HEK293 (cell line): Measurements from ENCODE around the gene SWI5.
A peak's percentile ranks its signal among the peaks of the same experiment; 100 is the strongest.

Experiments used
- HOXD13 ChIP-seq: sonication (generic); formaldehyde crosslinking; IDR thresholded peaks from 2 replicates; pipeline ENCODE4 v1.8.0; 2022; ENCODE audit warnings: missing genetic modification reagents, borderline replicate concordance
- SP3 ChIP-seq: fragments of 450-650 bp; formaldehyde crosslinking; IDR thresholded peaks from 2 replicates; pipeline ENCODE4 v1.5.1; 2016; ENCODE audit warnings: missing biosample characterization, missing genetic modification characterization
- TCF7L2 ChIP-seq: IDR thresholded peaks from 2 replicates; pipeline ENCODE4 v1.6.1; 2011; ENCODE audit warnings: low read depth, mild to moderate bottlenecking, inconsistent platforms, low read length, moderate library complexity, borderline replicate concordance
- YY1 ChIP-seq: fragments of 450-650 bp; formaldehyde crosslinking; IDR thresholded peaks from 2 replicates; pipeline ENCODE4 v1.5.1; 2018; ENCODE audit warnings: missing biosample characterization, missing genetic modification characterization
- ZBTB21 ChIP-seq: fragments of 450-650 bp; formaldehyde crosslinking; IDR thresholded peaks from 2 replicates; pipeline ENCODE4 v1.5.1; 2017; ENCODE audit warnings: missing biosample characterization, missing genetic modification characterization
- ZFHX2 ChIP-seq: fragments of 450-650 bp; formaldehyde crosslinking; conservative IDR thresholded peaks from 2 replicates; pipeline ENCODE4 v1.5.1; 2016; ENCODE audit warnings: missing biosample characterization, missing genetic modification characterization
- ZFP3 ChIP-seq: fragments of 450-650 bp; formaldehyde crosslinking; IDR thresholded peaks from 2 replicates; pipeline ENCODE4 v1.5.1; 2016; ENCODE audit warnings: low read depth, missing biosample characterization, missing genetic modification characterization
- ZIC2 ChIP-seq: fragments of 450-650 bp; formaldehyde crosslinking; IDR thresholded peaks from 2 replicates; pipeline ENCODE4 v1.5.1; 2016; ENCODE audit warnings: missing biosample characterization, missing genetic modification characterization
- ZNF121 ChIP-seq: fragments of 450-650 bp; formaldehyde crosslinking; IDR thresholded peaks from 2 replicates; pipeline ENCODE4 v1.5.1; 2016; ENCODE audit warnings: missing biosample characterization, missing genetic modification characterization
- ZNF146 ChIP-seq: fragments of 450-650 bp; formaldehyde crosslinking; IDR thresholded peaks from 2 replicates; pipeline ENCODE4 v1.5.1; 2016; ENCODE audit warnings: missing biosample characterization, missing genetic modification characterization
- ZNF266 ChIP-seq: fragments of 450-650 bp; formaldehyde crosslinking; IDR thresholded peaks from 2 replicates; pipeline ENCODE4 v1.5.1; 2016; ENCODE audit warnings: missing biosample characterization, missing genetic modification characterization, low read depth
- ZNF311 ChIP-seq: fragments of 450-650 bp; formaldehyde crosslinking; IDR thresholded peaks from 2 replicates; pipeline ENCODE4 v1.5.1; 2017; ENCODE audit warnings: missing biosample characterization, missing genetic modification characterization, borderline replicate concordance
- ZNF501 ChIP-seq: fragments of 450-650 bp; formaldehyde crosslinking; IDR thresholded peaks from 2 replicates; pipeline ENCODE4 v1.5.1; 2016; ENCODE audit warnings: missing biosample characterization, missing genetic modification characterization
- ZNF555 ChIP-seq: fragments of 450-650 bp; formaldehyde crosslinking; conservative IDR thresholded peaks from 2 replicates; pipeline ENCODE4 v1.5.1; 2017; ENCODE audit warnings: missing biosample characterization, mild to moderate bottlenecking, missing genetic modification characterization, inconsistent platforms
- ZNF558 ChIP-seq: fragments of 450-650 bp; formaldehyde crosslinking; IDR thresholded peaks from 2 replicates; pipeline ENCODE4 v1.5.1; 2016; ENCODE audit warnings: missing biosample characterization, missing genetic modification characterization
- ZNF600 ChIP-seq: fragments of 450-650 bp; formaldehyde crosslinking; IDR thresholded peaks from 2 replicates; pipeline ENCODE4 v1.5.1; 2016; ENCODE audit warnings: missing biosample characterization, missing genetic modification characterization
- ZNF623 ChIP-seq: fragments of 450-650 bp; formaldehyde crosslinking; IDR thresholded peaks from 2 replicates; pipeline ENCODE4 v1.5.1; 2016; ENCODE audit warnings: missing biosample characterization, missing genetic modification characterization
- ZNF664 ChIP-seq: fragments of 450-650 bp; formaldehyde crosslinking; IDR thresholded peaks from 2 replicates; pipeline ENCODE4 v1.5.1; 2016; ENCODE audit warnings: missing biosample characterization, missing genetic modification characterization
- ZNF747 ChIP-seq: fragments of 450-650 bp; formaldehyde crosslinking; IDR thresholded peaks from 2 replicates; pipeline ENCODE4 v1.5.1; 2016; ENCODE audit warnings: missing biosample characterization, missing genetic modification characterization
- ZNF843 ChIP-seq: fragments of 450-650 bp; formaldehyde crosslinking; IDR thresholded peaks from 2 replicates; pipeline ENCODE4 v1.5.1; 2016; ENCODE audit warnings: missing biosample characterization, missing genetic modification characterization
- ZSCAN23 ChIP-seq: fragments of 450-650 bp; formaldehyde crosslinking; IDR thresholded peaks from 2 replicates; pipeline ENCODE4 v1.5.1; 2016; ENCODE audit warnings: missing biosample characterization, missing genetic modification characterization
- TF ChIP-seq, protein P1 (sequence below): fragments of 450-650 bp; formaldehyde crosslinking; conservative IDR thresholded peaks from 2 replicates; pipeline ENCODE4 v1.5.1; 2016; ENCODE audit warnings: low read depth, missing biosample characterization, missing genetic modification characterization
- TF ChIP-seq, protein P2 (sequence below): fragments of 450-650 bp; formaldehyde crosslinking; conservative IDR thresholded peaks from 2 replicates; pipeline ENCODE4 v1.5.1; 2016; ENCODE audit warnings: low read depth, missing biosample characterization, missing genetic modification characterization
- TF ChIP-seq, protein P3 (sequence below): fragments of 450-650 bp; formaldehyde crosslinking; IDR thresholded peaks from 2 replicates; pipeline ENCODE4 v1.5.1; 2016; ENCODE audit warnings: missing biosample characterization, missing genetic modification characterization
- TF ChIP-seq, protein P4 (sequence below): fragments of 450-650 bp; formaldehyde crosslinking; IDR thresholded peaks from 2 replicates; pipeline ENCODE4 v1.5.1; 2017; ENCODE audit warnings: missing biosample characterization, missing genetic modification characterization
- TF ChIP-seq, protein P5 (sequence below): fragments of 450-650 bp; formaldehyde crosslinking; optimal IDR thresholded peaks from 2 replicates; pipeline ENCODE3; 2016; ENCODE audit warnings: missing biosample characterization, mild to moderate bottlenecking, missing genetic modification characterization

Gene SWI5

DNA sequence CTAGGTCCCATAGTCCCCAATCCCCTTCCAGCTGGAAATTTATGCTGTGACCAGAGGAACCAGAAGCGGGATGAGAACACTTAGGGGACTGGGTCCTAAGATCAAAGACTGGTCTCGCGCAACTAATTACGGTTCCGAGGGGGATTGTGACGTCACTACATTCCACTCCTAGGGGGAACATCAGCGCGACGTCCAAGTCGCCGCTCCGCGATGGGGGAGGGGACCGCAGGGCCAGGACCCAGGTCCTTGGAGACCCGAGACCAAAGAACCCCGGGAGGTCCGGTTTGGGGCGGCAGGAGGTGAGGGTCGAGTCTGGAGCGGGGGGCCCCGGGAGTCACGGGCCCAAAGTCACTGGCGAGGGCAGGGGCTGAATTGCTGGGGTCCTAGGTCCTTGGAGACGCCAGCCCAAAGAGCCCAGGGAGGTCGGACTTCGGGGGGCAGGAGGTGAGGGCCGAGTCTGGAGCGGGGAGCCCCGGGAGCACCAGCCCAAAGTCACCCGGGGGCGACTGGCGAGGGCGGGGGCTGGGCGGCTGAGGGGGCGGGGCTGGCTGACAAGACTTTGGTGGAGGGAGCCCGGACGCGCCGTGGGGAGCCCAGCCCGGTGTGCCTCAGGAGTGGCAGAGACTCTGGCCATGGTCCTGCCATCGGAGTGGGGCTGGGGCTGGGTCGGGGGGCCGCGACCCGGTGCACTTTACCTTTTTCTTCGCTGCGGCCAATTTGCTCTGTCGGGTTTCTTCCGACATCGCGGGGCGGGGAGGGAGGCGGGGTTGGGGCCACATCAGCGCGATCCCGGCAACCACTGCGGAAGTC lies 673 bp upstream of the SWI5 start, which contains the start of gene GOLGA2 (continued):
- TF ChIP-seq, protein P1, sequence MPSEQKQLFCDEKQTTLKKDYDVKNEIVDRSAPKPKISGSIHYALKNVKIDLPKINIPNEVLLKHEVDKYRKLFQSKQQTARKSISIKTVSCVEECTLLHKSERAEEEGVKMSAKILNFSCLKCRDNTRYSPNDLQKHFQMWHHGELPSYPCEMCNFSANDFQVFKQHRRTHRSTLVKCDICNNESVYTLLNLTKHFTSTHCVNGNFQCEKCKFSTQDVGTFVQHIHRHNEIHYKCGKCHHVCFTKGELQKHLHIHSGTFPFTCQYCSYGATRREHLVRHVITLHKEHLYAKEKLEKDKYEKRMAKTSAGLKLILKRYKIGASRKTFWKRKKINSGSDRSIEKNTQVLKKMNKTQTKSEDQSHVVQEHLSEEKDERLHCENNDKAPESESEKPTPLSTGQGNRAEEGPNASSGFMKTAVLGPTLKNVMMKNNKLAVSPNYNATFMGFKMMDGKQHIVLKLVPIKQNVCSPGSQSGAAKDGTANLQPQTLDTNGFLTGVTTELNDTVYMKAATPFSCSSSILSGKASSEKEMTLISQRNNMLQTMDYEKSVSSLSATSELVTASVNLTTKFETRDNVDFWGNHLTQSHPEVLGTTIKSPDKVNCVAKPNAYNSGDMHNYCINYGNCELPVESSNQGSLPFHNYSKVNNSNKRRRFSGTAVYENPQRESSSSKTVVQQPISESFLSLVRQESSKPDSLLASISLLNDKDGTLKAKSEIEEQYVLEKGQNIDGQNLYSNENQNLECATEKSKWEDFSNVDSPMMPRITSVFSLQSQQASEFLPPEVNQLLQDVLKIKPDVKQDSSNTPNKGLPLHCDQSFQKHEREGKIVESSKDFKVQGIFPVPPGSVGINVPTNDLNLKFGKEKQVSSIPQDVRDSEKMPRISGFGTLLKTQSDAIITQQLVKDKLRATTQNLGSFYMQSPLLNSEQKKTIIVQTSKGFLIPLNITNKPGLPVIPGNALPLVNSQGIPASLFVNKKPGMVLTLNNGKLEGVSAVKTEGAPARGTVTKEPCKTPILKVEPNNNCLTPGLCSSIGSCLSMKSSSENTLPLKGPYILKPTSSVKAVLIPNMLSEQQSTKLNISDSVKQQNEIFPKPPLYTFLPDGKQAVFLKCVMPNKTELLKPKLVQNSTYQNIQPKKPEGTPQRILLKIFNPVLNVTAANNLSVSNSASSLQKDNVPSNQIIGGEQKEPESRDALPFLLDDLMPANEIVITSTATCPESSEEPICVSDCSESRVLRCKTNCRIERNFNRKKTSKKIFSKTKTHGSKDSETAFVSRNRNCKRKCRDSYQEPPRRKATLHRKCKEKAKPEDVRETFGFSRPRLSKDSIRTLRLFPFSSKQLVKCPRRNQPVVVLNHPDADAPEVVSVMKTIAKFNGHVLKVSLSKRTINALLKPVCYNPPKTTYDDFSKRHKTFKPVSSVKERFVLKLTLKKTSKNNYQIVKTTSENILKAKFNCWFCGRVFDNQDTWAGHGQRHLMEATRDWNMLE (tag by site-specific recombination) = no peak
- TF ChIP-seq ZNF623 (tag by site-specific recombination) (no peak), ZNF555 (tag by site-specific recombination) (no peak), ZIC2 (tag by site-specific recombination) (peak; percentile 21; the same call in 1 of the 2 replicates), ZNF501 (tag by site-specific recombination) (no peak), ZNF146 (no peak), HOXD13 (CRISPR knock-in tag) (no peak), ZBTB21 (tag by site-specific recombination) (peak; percentile 61), ZNF843 (tag by site-specific recombination) (no peak), SP3 (tag by site-specific recombination) (no peak), ZFP3 (tag by site-specific recombination) (no peak), TCF7L2 (no peak), ZNF121 (no peak), ZNF747 (no peak), ZNF558 (no peak), ZNF600 (no peak), YY1 (tag by site-specific recombination) (no peak), ZNF311 (tag by site-specific recombination) (no peak), ZNF266 (tag by site-specific recombination) (no peak), ZSCAN23 (tag by site-specific recombination) (no peak), ZNF664 (tag by site-specific recombination) (no peak), ZFHX2 (tag by site-specific recombination) (0 out of 2 replicates have a peak, but pooled peaks have one; percentile 14)
- TF ChIP-seq, protein P2, sequence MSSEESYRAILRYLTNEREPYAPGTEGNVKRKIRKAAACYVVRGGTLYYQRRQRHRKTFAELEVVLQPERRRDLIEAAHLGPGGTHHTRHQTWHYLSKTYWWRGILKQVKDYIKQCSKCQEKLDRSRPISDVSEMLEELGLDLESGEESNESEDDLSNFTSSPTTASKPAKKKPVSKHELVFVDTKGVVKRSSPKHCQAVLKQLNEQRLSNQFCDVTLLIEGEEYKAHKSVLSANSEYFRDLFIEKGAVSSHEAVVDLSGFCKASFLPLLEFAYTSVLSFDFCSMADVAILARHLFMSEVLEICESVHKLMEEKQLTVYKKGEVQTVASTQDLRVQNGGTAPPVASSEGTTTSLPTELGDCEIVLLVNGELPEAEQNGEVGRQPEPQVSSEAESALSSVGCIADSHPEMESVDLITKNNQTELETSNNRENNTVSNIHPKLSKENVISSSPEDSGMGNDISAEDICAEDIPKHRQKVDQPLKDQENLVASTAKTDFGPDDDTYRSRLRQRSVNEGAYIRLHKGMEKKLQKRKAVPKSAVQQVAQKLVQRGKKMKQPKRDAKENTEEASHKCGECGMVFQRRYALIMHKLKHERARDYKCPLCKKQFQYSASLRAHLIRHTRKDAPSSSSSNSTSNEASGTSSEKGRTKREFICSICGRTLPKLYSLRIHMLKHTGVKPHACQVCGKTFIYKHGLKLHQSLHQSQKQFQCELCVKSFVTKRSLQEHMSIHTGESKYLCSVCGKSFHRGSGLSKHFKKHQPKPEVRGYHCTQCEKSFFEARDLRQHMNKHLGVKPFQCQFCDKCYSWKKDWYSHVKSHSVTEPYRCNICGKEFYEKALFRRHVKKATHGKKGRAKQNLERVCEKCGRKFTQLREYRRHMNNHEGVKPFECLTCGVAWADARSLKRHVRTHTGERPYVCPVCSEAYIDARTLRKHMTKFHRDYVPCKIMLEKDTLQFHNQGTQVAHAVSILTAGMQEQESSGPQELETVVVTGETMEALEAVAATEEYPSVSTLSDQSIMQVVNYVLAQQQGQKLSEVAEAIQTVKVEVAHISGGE (tag by site-specific recombination) = no peak
- TF ChIP-seq, protein P3, sequence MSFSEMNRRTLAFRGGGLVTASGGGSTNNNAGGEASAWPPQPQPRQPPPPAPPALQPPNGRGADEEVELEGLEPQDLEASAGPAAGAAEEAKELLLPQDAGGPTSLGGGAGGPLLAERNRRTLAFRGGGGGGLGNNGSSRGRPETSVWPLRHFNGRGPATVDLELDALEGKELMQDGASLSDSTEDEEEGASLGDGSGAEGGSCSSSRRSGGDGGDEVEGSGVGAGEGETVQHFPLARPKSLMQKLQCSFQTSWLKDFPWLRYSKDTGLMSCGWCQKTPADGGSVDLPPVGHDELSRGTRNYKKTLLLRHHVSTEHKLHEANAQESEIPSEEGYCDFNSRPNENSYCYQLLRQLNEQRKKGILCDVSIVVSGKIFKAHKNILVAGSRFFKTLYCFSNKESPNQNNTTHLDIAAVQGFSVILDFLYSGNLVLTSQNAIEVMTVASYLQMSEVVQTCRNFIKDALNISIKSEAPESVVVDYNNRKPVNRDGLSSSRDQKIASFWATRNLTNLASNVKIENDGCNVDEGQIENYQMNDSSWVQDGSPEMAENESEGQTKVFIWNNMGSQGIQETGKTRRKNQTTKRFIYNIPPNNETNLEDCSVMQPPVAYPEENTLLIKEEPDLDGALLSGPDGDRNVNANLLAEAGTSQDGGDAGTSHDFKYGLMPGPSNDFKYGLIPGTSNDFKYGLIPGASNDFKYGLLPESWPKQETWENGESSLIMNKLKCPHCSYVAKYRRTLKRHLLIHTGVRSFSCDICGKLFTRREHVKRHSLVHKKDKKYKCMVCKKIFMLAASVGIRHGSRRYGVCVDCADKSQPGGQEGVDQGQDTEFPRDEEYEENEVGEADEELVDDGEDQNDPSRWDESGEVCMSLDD (tag by site-specific recombination) = 0 out of 2 replicates have a peak, but pooled peaks have one; percentile 32
- TF ChIP-seq, protein P4, sequence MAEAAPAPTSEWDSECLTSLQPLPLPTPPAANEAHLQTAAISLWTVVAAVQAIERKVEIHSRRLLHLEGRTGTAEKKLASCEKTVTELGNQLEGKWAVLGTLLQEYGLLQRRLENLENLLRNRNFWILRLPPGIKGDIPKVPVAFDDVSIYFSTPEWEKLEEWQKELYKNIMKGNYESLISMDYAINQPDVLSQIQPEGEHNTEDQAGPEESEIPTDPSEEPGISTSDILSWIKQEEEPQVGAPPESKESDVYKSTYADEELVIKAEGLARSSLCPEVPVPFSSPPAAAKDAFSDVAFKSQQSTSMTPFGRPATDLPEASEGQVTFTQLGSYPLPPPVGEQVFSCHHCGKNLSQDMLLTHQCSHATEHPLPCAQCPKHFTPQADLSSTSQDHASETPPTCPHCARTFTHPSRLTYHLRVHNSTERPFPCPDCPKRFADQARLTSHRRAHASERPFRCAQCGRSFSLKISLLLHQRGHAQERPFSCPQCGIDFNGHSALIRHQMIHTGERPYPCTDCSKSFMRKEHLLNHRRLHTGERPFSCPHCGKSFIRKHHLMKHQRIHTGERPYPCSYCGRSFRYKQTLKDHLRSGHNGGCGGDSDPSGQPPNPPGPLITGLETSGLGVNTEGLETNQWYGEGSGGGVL (tag by site-specific recombination) = 0 out of 2 replicates have a peak, but pooled peaks have one; percentile 15
- TF ChIP-seq, protein P5, sequence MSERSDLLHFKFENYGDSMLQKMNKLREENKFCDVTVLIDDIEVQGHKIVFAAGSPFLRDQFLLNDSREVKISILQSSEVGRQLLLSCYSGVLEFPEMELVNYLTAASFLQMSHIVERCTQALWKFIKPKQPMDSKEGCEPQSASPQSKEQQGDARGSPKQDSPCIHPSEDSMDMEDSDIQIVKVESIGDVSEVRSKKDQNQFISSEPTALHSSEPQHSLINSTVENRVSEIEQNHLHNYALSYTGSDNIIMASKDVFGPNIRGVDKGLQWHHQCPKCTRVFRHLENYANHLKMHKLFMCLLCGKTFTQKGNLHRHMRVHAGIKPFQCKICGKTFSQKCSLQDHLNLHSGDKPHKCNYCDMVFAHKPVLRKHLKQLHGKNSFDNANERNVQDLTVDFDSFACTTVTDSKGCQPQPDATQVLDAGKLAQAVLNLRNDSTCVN (tag by site-specific recombination) = peak; percentile 53
